Gastrocnemius medialis (tissue), 4 donors: ENCODE results near the gene MYL5. TPM values are rescaled to one million over a fixed set of nuclear protein-coding genes. Genes with fewer than 3 reads are reported as not detected.

Experiments
- ATAC-seq, 2 donors: fragments of 150-250 bp; one replicate each; pipeline ENCODE4 v1.9.1; 2016
- DNase-seq, 2 donors: peaks; one replicate each; pipeline ENCODE4 v3.0.0-alpha.2; 2019
- H3K27ac ChIP-seq, 4 donors: fragments of 200-600 bp; sonication (generic); 1 replicate in 1 of 4; 2 replicates in 3 of 4; pipeline ENCODE4 v1.5.1; 2016 to 2018; ENCODE audit warnings: mild to moderate bottlenecking in 2 of 4, moderate library complexity in 1 of 4
- H3K27me3 ChIP-seq, 3 donors: fragments of 200-600 bp; sonication (generic) in 2 of 3; 1 replicate in 1 of 3; 2 replicates in 2 of 3; pipeline versions ENCODE4 v1.5.1 to v1.6.0; 2016 to 2019; ENCODE audit warnings: mild to moderate bottlenecking in 1 of 3, moderate library complexity in 1 of 3
- H3K36me3 ChIP-seq, 2 donors: fragments of 200-600 bp; sonication (generic) in 1 of 2; one replicate each; pipeline ENCODE4 v1.5.1; 2017 to 2018
- H3K4me1 ChIP-seq, 2 donors: fragments of 200-600 bp; sonication (generic) in 1 of 2; one replicate each; pipeline ENCODE4 v1.5.1; 2016 to 2017; ENCODE audit warnings: mild to moderate bottlenecking in 2 of 2
- H3K4me3 ChIP-seq, 4 donors: fragments of 200-600 bp; sonication (generic) in 3 of 4; 1 replicate in 1 of 4; 2 replicates in 3 of 4; pipeline ENCODE4 v1.5.1; 2016 to 2019; ENCODE audit warnings: mild to moderate bottlenecking in 2 of 4
- H3K9me3 ChIP-seq, 3 donors: fragments of 200-600 bp; sonication (generic) in 2 of 3; 1 replicate in 1 of 3; 2 replicates in 2 of 3; pipeline ENCODE4 v1.5.1; 2016 to 2019
- POLR2A ChIP-seq, 2 donors: fragments of 450-650 bp; IDR thresholded peaks; one replicate each; pipeline ENCODE4 v1.6.1; 2017; ENCODE audit warnings: antibody characterized with exemption in 2 of 2, mild to moderate bottlenecking in 2 of 2, moderate library complexity in 2 of 2
- in situ Hi-C, 4 donors: fragments of 200-750 bp; cut with MboI; loops; one replicate each; pipeline versions ENCODE4 v1.15.0 to v1.8.0; 2017; ENCODE audit warnings: low sequenced_read_pairs in 4 of 4
- intact Hi-C: fragments of 100-400 bp; cut with DNase I; formaldehyde crosslinking; loops from one replicate; pipeline ENCODE4 v1.15.1; 2023; ENCODE audit warnings: low total_unique reads
- total RNA-seq, 4 donors: library from RNA; depleted of rRNA; stranded (reverse); fragments of >200 nt; gene quantifications; one replicate each; pipeline versions ENCODE4 v1.1.0 to v1.2.3, GENCODE V29; 2016
- TF ChIP-seq, protein P1 (sequence below), 5 experiments: fragments of 450-650 bp in 3 of 5; fragments of 200-600 bp in 2 of 5; sonication (generic) in 2 of 5; IDR thresholded peaks in 4 of 5; conservative IDR thresholded peaks in 1 of 5; 1 replicate in 4 of 5; 2 replicates in 1 of 5; pipeline ENCODE4 v1.5.1; 2016 to 2019; ENCODE audit warnings: antibody characterized with exemption in 5 of 5, mild to moderate bottlenecking in 3 of 5, moderate library complexity in 3 of 5

Gene MYL5
- total RNA-seq, 4 donors from 2014 or later = 1.3 to 20.3 (median 3.6) TPM

DNA sequence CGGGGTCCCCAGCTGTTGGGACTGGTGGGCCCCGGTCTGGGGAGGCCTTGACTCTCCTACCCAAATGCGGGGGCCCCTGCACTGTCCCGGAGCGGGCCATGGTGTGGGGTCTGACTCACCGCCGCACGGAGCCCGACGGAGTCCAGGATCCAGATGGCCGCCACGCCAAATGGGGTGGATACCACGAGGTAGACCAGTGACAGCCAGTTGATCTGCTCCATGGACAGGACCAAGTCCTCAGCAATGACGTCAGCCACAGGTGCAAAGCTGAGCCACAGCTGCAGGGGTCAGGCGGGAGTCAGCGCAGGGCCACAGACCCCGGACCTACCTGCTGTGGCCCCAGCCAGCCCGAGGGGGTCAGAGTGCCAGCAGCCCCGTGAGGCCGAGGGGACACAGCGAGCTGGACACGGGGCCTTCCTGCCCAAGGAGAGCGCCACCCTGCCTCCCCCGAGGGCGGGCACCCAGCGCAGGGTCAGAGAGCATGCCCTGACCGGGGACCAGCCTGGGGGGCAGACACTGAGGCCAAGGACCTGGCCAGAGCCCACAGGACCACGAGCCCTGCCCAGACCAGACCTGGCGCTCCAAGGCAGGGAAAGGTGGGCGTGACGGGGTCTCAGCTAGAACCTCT, 12.2 kb downstream of the MYL5 start:
- no peak for DNase-seq
- no peaks in the 10 kb centered on the region for H3K27me3 ChIP-seq
- peak overlapping the region in 1 of 4 donors; percentile 74 for H3K4me3 ChIP-seq
- H3K36me3 ChIP-seq = no peaks in the 10 kb centered on the region
- intact Hi-C loops = loop anchor here (1.0 to 10.0 kb wide), 3 partner anchors 96 to 488 kb away; partner anchors contain the start of genes GAK, SPON2 and TMEM175
- no peak for ATAC-seq
- no peaks in the 10 kb centered on the region for H3K9me3 ChIP-seq
- peaks cover 16 to 28% of the 10 kb centered on the region in 2 donors for H3K4me1 ChIP-seq
- in situ Hi-C loops = no loop called here
- TF ChIP-seq, protein P1, sequence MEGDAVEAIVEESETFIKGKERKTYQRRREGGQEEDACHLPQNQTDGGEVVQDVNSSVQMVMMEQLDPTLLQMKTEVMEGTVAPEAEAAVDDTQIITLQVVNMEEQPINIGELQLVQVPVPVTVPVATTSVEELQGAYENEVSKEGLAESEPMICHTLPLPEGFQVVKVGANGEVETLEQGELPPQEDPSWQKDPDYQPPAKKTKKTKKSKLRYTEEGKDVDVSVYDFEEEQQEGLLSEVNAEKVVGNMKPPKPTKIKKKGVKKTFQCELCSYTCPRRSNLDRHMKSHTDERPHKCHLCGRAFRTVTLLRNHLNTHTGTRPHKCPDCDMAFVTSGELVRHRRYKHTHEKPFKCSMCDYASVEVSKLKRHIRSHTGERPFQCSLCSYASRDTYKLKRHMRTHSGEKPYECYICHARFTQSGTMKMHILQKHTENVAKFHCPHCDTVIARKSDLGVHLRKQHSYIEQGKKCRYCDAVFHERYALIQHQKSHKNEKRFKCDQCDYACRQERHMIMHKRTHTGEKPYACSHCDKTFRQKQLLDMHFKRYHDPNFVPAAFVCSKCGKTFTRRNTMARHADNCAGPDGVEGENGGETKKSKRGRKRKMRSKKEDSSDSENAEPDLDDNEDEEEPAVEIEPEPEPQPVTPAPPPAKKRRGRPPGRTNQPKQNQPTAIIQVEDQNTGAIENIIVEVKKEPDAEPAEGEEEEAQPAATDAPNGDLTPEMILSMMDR (IDR thresholded peaks at IDR 0.05 in 4 of 5, conservative IDR thresholded peaks at IDR 0.05 in 1 of 5) = no peak
- no peak for TF ChIP-seq POLR2A (IDR thresholded peaks at IDR 0.05)
- peak overlapping the region; percentile 79 to 93 (median 92) for H3K27ac ChIP-seq

DNA sequence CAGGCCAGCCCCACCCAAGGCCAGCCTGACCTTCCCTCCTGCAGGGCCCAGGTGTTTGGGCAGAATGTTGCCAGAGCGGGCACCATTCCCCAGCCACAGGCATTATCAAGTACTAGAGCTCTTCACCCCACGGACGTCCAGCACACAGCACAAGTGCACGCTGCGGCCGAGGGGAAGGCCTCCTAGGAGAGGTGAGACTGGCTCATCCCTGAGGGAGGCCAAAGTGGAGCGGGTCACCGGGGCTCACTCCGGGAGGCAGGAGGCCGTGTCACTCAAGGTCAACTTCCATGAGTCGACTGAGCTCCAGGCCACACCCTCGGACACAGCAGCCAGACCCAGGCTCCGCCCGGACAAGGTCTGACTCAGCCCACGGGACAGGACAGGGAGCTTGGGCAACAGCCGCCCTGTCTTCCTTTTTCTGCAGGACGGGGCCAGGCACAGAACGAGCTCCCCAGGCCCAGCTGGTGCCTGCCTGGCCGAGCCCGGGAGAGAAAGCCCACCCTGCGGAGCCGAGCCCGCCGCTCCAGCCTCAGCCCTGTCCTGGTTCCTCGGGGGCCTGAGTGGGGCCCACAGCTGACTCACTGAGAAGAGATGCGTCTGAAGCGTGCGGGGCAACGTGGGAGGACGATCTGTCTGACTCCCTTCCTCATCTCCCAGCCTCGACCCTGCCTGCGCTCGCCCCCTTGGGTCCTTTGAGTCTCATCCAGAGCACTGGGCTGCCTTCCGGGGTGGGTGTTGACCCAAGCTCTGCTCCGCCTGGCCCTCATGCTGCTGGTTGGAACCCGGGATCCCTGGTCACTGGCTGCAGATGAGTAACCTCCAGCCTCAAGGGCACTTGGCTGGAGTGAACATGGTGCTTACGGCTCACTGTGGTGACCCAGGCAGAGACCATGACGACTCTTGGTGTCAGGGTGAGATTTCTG, 13.0 kb downstream of the MYL5 start:
- peak overlapping the region; percentile 48 to 74 (median 54) for H3K4me3 ChIP-seq
- peak; percentile 86 to 94 for ATAC-seq
- H3K36me3 ChIP-seq = no peaks in the 10 kb centered on the region
- peak; percentile 95 to 97 for DNase-seq
- in situ Hi-C loops = no loop called here
- no peaks in the 10 kb centered on the region for H3K9me3 ChIP-seq
- TF ChIP-seq POLR2A (IDR thresholded peaks at IDR 0.05) = peak; percentile 76 to 82
- TF ChIP-seq, protein P1 (IDR thresholded peaks at IDR 0.05 in 4 of 5, conservative IDR thresholded peaks at IDR 0.05 in 1 of 5) = no peak
- H3K27me3 ChIP-seq = no peaks in the 10 kb centered on the region
- intact Hi-C loops = loop anchor here (1.0 to 10.0 kb wide), 3 partner anchors 95 to 487 kb away; partner anchors contain the start of genes GAK, SPON2 and TMEM175
- peaks cover 16 to 28% of the 10 kb centered on the region in 2 donors for H3K4me1 ChIP-seq
- peak overlapping the region; percentile 79 to 93 (median 92) for H3K27ac ChIP-seq

GRCh38 chr4:687971-688853, 13.9 kb downstream of the MYL5 start:
- TF ChIP-seq, protein P1 (IDR thresholded peaks at IDR 0.05 in 4 of 5, conservative IDR thresholded peaks at IDR 0.05 in 1 of 5) = no peak
- no peak for TF ChIP-seq POLR2A (IDR thresholded peaks at IDR 0.05)
- intact Hi-C loops (loop anchor here (1.0 to 10.0 kb wide), 4 partner anchors 17 to 487 kb away; partner anchors contain the start of genes GAK, PCGF3, SPON2 and TMEM175), in situ Hi-C loops (no loop called here)
- H3K4me3 ChIP-seq = peak overlapping the region; percentile 48 to 74 (median 54)
- H3K27ac ChIP-seq = peak overlapping the region; percentile 79 to 93 (median 92)
- ATAC-seq (peak; percentile 14 to 19), DNase-seq (peak in 1 of 2 donors; percentile 63)
- no peaks in the 10 kb centered on the region for H3K27me3 ChIP-seq
- H3K36me3 ChIP-seq = no peaks in the 10 kb centered on the region
- H3K4me1 ChIP-seq = peaks cover 16 to 26% of the 10 kb centered on the region in 2 donors
- no peaks in the 10 kb centered on the region for H3K9me3 ChIP-seq
